GM18861 (cell line): Measurements from ENCODE around the gene TRERF1.
"Not testable (repeated sequence)": the region's sequence is repeated elsewhere in the genome, so short reads cannot be mapped to it uniquely, and the experiment has no call there.

Experiments
- ATAC-seq: cut with Tn5 transposase; IDR thresholded peaks from one replicate; pipeline ENCODE4 v1.9.1; 2021; ENCODE audit not compliant: unreplicated experiment

The TRERF1 gene

DNA sequence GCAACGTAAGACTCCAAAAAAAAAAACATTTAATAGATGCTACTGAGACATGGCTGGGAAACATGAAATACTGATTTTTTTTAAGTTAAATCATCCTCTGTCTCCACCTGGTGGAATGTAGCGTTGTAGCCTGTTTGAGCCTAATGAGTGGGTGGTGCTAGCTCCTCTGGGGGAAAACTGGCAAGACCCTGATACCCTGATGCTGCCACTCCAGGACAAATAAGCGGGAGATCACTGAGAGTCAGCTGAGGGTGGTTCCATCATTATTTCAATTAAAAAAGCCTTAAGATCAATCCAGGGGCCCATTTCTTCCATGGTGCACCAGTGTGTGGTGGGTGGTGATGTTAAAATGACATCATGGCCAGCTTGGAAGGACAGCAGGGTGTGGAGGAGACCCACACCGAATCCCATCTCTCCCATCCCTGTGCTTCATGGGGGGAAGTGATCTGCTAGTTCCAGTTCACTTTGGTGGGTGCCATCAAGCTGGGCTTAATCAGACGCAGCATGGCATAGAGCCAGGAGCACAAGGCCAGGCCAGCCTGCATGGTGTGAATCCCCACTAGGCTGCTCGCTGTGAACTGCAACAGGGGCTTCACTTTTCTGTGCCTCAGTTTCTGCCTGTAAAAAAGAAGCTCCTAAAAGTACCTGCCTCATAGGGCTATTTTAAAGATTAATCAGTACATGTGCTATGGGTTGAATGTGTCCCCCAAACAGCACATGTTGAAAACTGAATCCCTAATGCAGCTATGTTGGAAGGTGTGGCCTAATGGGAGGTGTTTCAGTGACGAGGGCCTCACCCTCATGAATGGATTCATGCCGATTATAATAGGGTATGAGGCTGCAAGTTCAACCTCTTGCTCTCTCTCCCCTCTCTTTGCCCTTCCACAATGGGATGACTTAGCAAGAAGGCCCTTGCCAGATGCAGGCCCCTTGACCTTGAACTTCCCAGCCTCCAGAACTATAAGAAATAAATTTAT, 221.1 kb downstream of the TRERF1 start:
- no peak for ATAC-seq

DNA sequence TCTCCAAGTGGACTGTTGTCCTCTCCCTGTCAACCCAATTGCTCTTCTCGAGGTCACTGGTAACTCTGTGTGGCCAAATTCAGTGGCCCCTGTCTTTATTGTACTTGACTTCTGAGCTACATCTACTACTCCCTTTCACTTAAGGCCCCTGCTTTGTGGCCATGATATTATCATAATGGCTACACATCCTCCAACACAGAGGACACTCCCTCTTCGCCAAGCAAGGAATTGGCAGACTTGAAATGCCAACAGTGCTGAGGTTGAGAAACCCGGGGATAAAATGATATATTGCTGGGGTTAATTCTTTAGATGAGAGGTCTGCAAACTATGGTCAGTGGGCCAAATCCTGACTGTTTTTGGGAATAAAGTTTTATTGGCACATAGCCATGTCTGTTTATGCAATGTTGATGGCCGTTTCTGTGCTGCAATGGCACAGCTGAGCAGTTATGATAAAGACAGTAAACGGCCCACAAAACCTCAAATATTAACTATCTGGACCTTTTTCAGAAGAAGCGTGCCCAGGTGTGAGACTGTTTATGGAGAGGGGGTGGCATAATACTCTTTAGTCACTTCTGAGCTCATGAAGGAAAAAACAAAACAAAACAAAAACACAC, 222.1 kb downstream of the TRERF1 start:
- ATAC-seq: no peak

DNA sequence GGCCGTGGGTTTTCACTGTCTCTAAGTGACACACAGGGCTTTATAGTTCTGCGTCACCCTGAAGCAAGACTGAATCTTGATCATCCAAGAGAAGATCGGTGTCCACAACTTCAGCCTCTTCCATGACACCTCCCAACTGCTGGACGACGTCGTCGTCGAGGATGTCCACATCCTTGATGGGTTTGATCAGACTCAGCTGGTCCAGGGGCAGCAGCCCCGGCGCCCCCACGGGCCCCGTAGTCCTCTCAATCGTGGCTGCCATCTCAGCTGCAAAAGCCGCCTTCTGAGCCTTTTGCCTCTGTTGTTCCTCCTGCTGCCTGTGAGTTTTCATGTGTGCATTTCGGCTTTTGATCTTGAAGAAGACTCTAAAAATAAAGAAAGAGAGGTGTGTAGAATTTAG, 223.4 kb downstream of the TRERF1 start:
- no peak for ATAC-seq

DNA sequence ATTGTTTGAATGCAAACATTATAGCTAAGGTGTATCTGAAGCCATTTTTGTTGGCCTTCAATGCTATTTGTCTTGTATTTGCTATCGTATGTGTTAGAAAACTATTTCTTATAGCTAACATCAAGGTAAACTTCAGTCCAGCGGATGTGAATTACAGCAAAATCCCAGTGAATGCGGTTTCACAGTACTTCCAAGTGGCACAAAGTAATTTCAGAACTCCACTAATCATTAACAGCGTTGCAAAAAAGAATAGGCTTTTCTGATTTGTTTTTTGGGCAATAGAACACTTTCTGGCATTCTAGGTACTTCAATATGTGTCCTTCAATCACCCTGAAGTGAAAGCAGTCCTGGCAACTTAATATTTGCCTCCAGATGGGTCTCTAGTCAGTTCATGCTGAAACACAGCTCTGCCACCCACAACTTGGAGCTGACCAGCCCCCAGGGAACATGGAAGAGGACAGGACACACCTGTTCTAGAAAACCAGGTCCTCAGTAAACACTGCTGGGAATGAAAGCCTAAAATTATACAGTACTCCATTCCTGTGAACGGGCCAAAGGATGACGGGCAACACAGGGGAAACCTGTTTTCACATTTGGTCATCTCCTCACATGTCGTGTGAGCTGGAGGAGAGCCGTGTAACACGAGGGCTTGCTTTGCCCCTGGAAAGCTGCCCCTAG, 224.4 kb downstream of the TRERF1 start:
- ATAC-seq: no peak

DNA sequence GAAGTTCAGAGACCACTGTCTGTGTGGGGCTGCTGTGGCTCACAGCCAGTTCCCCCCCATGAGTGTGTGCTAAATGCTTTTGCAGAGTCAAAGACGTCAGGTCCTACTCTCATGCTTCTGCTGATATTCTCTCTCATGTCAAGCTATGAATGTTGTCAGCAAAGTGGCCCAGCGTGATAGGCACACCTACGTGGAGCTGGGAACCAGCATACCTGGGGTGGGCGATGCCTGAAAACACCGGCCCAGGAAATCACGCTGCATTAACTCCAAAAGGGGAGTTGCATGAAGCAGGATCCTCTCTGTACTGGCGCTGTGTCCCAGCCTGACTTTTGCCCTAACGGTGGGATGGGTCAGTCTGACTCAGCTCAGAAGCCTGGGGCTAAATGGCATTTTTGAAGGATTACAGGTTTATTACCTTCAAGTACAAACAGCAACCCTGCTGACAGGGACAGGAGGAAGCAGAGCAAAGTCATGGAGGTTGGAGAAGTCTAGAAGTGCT, 225.0 kb downstream of the TRERF1 start:
- no peak for ATAC-seq

DNA sequence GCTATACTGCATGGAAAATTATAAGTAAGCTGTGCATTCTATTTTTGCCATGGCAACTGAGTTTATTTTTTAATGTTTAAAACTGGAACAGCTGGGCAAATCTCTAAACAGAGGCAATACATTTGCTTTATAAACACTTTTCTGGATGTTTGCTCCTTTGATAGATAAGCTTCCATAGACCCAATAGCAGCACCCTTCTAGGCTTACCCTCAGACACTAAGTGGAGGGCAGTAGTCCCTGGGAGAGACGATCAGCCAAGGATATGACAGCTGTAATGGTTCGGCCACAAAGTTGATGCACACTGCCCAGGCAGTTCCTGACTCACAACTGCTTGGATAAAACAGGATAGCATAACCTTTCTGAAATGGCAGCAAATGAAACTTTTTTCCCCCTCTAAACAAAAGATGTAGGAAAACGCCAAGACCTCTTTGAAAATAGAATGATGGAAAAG, 225.5 kb downstream of the TRERF1 start:
- ATAC-seq: no peak

DNA sequence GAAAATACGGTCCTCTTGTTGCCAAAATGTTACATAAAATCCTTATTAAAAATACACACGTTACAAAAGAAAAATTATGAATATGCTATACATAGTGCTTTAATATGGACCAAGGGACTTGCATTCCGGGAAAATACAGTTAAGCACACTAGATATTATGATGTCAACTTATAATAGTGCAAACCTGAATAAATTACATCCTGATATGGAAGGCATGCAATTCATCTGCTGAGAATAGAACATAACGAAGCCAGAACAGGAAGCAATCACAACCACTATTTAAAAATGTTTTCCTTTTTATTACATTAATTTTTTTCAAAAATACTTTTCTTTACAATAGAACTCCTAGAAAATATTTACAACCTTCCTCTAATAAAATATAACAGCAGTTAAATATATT, 226.3 kb downstream of the TRERF1 start:
- no peak for ATAC-seq

DNA sequence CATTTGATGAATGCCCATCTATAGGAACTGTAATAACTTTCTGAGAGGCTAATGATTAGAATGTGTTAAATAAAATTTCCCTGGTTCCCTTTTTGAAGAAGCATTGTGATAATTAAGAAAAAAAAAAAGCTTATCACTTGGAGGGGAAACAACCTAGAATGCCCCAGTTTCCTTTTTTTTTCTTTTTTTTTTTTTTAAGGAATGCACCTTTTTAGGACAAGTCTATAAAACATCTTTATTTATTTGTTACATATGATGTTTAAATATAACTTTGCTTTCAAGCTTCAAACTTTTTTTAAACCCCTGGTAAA, 226.7 kb downstream of the TRERF1 start:
- no peak for ATAC-seq

DNA sequence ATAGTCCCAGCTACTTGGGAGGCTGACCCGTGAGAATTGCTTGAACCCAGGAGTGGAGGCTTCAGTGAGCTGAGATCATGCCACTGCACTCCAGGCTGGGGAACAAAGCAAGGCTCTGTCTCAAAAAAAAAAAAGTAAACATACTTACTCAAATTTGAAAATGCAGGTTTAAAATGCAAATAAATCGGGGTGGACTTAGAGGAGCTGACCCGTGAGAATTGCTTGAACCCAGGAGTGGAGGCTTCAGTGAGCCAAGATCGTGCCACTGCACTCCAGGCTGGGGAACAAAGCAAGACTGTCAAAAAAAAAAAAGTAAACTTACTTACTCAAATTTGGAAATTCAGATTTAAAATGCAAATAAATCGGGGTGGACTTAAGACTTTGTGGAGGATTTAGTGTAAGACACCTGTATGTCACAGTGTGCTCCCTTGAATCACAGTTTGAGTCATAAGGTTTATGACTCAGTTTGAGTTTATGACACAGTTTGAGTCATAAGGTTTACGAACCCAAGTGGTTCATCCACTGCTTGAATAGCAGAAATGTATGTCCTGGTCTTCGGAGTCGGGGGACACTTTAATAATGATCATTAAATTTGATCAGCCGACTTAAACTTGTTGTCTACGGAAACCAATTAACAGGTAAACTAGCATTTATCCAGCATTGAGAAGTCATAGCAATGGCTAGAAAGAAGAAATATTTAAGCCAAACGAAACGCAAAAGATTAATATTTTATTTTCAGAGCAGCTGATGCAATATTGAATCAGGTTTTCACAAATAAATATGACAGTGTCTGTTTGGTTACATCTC, 227.3 kb downstream of the TRERF1 start:
- ATAC-seq: peak; percentile 94

DNA sequence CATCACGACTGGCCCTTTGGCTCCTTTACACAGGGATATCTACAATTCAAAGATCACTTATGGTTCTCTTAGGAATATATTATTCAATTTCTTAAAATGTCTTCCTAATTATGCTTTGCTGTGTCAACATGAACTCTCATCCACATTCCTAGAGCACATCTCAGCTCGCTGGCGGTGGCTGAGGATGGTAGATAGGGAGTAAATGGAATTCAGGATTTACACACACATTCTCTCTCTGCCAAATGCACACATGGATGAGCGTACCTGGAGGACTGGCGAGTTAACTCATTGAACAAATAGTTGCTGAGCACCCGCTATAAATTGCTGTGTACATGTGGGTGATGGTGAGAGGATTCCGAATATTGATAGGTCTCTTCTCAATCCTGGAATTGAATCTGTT, 229.3 kb downstream of the TRERF1 start:
- ATAC-seq: no peak

DNA sequence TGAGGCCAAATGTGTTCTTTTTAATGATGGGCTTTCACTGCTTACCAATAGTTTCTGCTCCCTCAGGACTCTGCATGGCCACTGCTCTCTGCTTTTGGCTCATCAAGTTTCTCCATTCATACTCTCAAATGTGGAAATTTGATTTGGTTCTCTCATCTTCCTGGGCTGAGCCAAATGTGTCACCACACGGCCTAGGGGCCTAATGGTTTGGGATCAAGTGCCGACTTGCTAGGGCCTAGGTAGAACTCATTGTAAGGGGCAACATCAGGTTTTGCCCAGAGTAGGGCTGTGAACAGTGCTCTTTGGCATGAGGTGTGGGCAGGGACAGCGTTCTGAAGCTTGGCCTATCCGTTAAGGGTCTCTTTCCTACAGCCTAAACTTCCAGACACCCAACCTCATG, 230.2 kb downstream of the TRERF1 start:
- no peak for ATAC-seq

DNA sequence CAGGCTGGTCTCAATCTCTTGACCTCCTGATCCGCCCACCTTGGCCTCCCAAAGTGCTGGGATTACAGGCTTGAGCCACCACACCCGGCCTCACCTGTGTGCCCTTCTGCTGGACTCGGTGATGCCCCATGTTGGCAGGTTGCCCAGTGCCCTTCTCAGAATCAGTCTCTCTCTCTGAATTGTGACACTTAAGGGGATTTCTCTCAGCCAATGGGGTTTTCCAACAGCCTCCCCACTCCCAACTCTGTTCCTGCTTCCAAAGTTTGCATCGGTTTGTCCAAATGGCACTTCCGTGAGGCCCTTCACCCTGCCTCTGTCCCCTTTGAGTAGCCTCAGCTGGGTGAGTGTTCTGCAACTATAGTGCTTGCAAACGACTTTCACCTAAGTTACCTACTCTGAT, 230.9 kb downstream of the TRERF1 start:
- no peak for ATAC-seq

DNA sequence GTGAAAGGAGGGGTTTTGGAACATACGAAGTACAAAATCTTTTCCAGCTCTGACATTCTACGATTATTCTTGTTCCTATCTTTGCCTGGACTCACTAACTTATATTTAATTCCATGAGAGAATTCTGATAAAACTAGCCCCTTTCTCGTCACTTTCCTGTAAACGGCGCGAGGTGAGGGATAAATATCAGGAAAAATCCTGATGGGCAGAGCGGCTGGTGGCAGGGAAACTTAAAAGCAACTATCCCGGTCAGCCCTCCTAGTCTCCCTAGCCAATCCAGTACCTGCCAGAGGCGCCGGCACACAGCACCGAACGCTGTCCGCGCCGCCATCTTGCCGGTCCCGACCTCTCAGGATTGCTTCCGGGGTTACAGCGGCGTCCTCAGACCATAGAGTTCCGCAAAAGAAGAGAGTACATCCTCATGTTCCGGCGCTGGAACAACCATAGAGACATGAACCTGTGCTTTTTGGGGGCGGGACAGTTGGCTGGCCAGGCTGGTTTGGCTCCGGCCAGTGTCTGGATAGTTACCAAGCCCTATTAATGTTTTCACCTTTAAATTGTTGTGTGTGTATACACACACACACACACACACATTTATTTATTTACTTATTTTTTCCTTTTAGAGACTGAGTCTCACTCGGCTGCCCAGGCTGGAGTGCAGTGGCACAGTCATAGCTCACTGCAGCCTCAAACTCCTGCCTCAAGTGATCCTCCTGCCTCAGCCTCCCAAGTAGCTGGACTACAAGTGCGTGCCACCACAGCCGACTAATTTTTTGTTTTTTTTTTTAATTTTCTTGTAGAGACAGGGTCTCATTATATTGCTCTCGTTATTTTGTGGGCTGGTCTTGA, 234.0 kb downstream of the TRERF1 start, which contains the start of gene MRPS10:
Gene MRPS10, minus strand, starts transcription at position 343 of the 849 bp plus-strand sequence. Its CDS starts 12 bp downstream, at position 331.
- peak; percentile 79 for ATAC-seq

DNA sequence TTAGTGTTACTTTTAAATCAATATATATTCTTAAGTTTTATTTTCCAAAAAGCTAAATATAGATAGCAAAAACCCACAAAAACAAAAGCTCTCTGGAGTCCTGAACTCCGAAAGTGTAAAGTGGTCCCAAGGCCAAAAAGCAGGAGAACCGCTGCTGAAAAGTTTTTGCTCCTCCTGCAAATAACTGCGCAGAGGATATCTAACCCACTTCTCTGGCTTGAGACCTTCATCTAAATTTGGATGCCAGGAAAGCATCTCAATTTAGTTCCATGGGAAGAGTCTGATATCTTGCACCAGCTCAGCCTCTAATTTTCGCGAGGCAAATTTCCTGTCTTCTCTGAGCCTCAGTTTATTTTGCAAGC, 234.6 kb downstream of the TRERF1 start:
- ATAC-seq: no peak

DNA sequence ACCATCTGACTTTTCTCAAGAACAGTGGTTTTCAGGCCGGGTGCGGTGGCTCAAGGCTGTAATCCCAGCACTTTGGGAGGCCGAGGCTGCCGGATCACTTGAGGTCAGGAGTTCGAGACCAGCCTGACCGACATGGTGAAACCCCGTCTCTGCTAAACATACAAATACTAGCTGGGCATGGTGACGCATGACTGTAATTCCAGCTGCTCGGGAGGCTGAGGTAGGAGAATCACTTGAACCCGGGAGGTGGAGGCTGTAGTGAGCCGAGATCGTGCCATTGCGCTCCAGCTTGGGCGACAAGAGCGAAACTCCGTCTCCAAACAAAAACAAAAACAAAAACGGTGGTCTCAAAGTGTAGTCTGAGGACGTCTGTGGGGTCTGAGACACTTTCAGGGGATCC, 235.2 kb downstream of the TRERF1 start:
- not testable (repeated sequence) for ATAC-seq

DNA sequence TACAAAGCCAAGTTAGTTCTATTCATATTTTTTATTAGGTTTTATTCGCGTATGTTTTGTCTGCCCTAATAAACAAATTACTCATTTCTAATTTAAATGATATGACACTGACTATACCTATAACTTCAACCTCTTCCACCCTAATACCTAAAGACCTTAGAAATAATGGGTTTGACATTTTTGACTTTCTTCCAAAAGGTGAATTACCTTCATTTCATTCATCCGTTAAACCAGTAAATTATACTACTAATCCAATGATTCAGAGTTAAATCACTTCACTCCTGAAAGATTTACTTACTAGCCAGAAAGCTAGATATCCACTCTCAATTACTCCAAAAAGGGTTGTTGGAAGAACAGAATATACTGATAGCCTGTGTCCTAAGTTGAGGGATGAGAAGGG, 239.3 kb downstream of the TRERF1 start:
- no peak for ATAC-seq

DNA sequence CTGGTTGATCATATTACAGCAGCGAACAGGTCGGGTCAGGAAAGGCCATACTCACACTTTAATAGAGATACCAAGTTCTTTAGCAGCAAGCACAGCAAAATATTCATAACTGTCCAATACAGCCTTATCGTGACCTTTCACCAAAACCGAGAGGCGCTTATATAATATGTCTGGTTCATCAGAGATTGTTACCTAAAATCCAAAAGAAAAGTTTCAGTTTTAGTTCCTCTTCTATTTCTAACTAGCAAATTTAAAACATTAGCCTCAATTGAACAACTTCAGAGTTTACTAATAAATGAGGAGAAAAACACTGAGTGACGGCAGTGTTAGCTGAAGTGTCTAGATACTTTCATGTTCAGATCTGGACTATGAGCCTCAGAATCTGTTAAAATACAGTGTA, 240.0 kb downstream of the TRERF1 start:
- no peak for ATAC-seq

DNA sequence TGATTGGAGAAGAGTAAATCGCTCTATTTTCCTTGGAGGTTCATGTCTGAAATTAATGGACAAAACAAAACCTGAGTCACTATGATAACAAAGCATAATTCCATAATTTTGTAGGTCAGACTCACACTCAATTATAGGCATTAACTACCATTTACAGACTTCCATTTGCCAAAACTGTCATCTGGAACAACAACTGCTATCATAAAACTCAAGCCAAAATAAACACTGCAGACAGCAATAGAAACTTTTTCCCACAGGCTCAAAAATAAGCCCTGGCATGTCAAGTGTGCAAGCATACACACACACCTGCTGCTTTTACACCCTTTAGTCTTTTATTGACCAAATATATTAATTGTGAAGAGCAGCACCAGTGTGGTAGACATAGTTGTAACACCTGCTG, 241.2 kb downstream of the TRERF1 start:
- ATAC-seq: no peak

DNA sequence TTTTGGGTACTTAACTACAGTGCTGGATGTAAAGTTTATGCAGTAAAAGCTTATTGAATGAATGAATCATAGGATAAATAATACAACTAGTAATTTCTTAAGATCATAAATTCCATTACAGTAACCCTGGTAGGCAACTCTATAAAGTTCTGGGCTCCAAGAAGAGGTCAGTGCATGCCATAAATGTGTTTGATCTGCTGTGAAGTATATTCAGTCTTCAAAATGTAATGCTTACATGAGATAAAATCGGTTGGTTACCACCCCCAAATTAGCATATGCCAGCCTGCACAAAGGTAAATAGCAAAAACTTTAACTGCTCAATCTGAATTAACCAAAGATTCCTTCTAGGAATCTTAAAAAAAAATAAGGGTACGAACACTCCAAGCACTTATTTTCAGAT, 244.2 kb downstream of the TRERF1 start:
- ATAC-seq: not testable (repeated sequence)

DNA sequence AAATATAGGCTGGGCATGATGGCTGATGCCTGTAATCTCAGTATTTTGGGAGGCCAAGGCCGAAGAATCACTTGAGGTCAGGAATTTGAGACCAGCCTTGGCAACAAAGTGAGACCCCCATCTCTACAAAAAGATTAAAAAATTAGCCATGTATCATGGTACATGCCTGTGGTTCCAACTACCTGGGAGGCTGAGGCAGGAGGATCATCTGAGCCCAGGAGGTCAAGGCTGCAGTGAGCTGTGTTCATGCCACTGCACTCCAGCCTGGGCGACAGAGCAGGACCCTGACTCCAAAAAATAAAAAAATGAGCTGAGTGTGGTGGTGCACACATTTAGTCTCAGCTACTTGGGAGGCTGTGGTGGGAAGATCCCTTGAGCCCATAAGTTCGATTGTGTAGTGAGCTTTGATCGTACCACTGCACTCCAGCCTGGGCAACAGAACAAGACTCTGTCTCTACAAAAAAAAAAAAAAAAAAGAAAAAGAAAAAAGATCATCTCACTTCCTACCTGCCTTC, 246.9 kb downstream of the TRERF1 start:
- ATAC-seq: no peak
